Ascending aorta (tissue), 2 donors: Measurements from ENCODE around the gene EEF1A2. TPM values are rescaled to one million over a fixed set of nuclear protein-coding genes. Genes with fewer than 3 reads are reported as not detected.

Experiments
- DNase-seq, 2 donors: peaks; one replicate each; pipeline ENCODE4 v3.0.0-alpha.2; 2019; ENCODE audit warnings: low spot score in 2 of 2
- H3K27ac ChIP-seq, 2 donors: fragments of 200-600 bp; sonication (generic); one replicate each; pipeline ENCODE4 v1.5.1; 2016 to 2017; ENCODE audit warnings: mild to moderate bottlenecking in 1 of 2
- H3K27me3 ChIP-seq: fragments of 200-600 bp; sonication (generic); one replicate; pipeline ENCODE4 v1.5.1; 2017
- H3K36me3 ChIP-seq, 2 donors: fragments of 200-600 bp; sonication (generic); one replicate each; pipeline ENCODE4 v1.5.1; 2016
- H3K4me1 ChIP-seq, 2 donors: fragments of 200-600 bp; sonication (generic); one replicate each; pipeline ENCODE4 v1.5.1; 2016 to 2017; ENCODE audit warnings: mild to moderate bottlenecking in 1 of 2
- H3K4me3 ChIP-seq, 2 donors: fragments of 200-600 bp; sonication (generic); one replicate each; pipeline ENCODE4 v1.5.1; 2016 to 2017; ENCODE audit warnings: mild to moderate bottlenecking in 1 of 2
- H3K9me3 ChIP-seq, 2 donors: fragments of 200-600 bp; sonication (generic); one replicate each; pipeline ENCODE4 v1.5.1; 2016
- CTCF ChIP-seq, 3 experiments: fragments of 200-600 bp in 2 of 3; fragments of 450-650 bp in 1 of 3; sonication (generic) in 2 of 3; IDR thresholded peaks; one replicate each; pipeline ENCODE4 v1.5.1; 2016 to 2019; ENCODE audit warnings: antibody characterized with exemption in 3 of 3, mild to moderate bottlenecking in 1 of 3, moderate library complexity in 1 of 3
- intact Hi-C: fragments of 100-400 bp; cut with DNase I; formaldehyde crosslinking; loops from one replicate; pipeline ENCODE4 v1.15.1; 2023
- total RNA-seq: library from RNA; depleted of rRNA; stranded (reverse); fragments of >200 nt; gene quantifications from one replicate; pipeline ENCODE4 v1.1.0, GENCODE V29; 2016

EEF1A2 gene
- total RNA-seq, 1 donor from 2014 or later, result 1.1 TPM

GRCh38 chr20:63499338-63499969 lies 571 bp upstream of the EEF1A2 start:
- Histone ChIP-seq H3K27me3 (peaks cover 9% of the 10 kb centered on the region), H3K4me3 (peak overlapping the region; percentile 53 to 55), H3K27ac (no peak overlapping the region), H3K36me3 (no peaks in the 10 kb centered on the region), H3K9me3 (no peaks in the 10 kb centered on the region), H3K4me1 (peaks cover 0 to 7% of the 10 kb centered on the region in 2 donors)
- DNase-seq, result no peak
- intact Hi-C loops, result no loop called here
- no peak for TF ChIP-seq CTCF (IDR thresholded peaks at IDR 0.05)

GRCh38 chr20:63497946-63498935 lies 642 bp downstream of the EEF1A2 start:
- no peak for TF ChIP-seq CTCF (IDR thresholded peaks at IDR 0.05)
- no peaks in the 10 kb centered on the region for H3K9me3 ChIP-seq
- peaks cover 0 to 7% of the 10 kb centered on the region in 2 donors for H3K4me1 ChIP-seq
- H3K36me3 ChIP-seq, result no peaks in the 10 kb centered on the region
- H3K27ac ChIP-seq, result no peak overlapping the region
- H3K27me3 ChIP-seq, result peaks cover 9% of the 10 kb centered on the region
- intact Hi-C loops, result no loop called here
- DNase-seq, result no peak
- H3K4me3 ChIP-seq, result peak overlapping the region; percentile 53 to 55

- Histone ChIP-seq H3K27me3 (peaks cover 9% of the 10 kb centered on the region), H3K9me3 (no peaks in the 10 kb centered on the region), H3K36me3 (no peaks in the 10 kb centered on the region), H3K4me3 (peak overlapping the region in 1 of 2 donors; percentile 55), H3K4me1 (peaks cover 0 to 7% of the 10 kb centered on the region in 2 donors), H3K27ac (no peak overlapping the region)
- no peak for DNase-seq
- intact Hi-C loops, result no loop called here
- no peak for TF ChIP-seq CTCF (IDR thresholded peaks at IDR 0.05)
Measured at GRCh38 chr20:63497138-63497945, 1.5 kb downstream of the EEF1A2 start.

GRCh38 chr20:63496596-63497120 lies 2.2 kb downstream of the EEF1A2 start:
- intact Hi-C loops, result loop anchor here (1.0 kb wide), 1 partner anchor 24 kb away; the partner anchor contains the start of gene PPDPF
- no peaks in the 10 kb centered on the region for H3K9me3 ChIP-seq
- no peak for TF ChIP-seq CTCF (IDR thresholded peaks at IDR 0.05)
- peaks cover 0 to 7% of the 10 kb centered on the region in 2 donors for H3K4me1 ChIP-seq
- DNase-seq, result no peak
- H3K27ac ChIP-seq, result no peak overlapping the region
- peaks cover 9% of the 10 kb centered on the region for H3K27me3 ChIP-seq
- H3K4me3 ChIP-seq, result peak overlapping the region; percentile 35 to 47
- no peaks in the 10 kb centered on the region for H3K36me3 ChIP-seq
